ENCODE measurements around the gene GABBR1. TPM values are rescaled to one million over a fixed set of nuclear protein-coding genes. Genes with fewer than 3 reads are reported as not detected.

GABBR1 gene
- total RNA-seq, 4 donors from 2014 or later, result 11.5 to 40.4 (median 30.5) TPM

DNA sequence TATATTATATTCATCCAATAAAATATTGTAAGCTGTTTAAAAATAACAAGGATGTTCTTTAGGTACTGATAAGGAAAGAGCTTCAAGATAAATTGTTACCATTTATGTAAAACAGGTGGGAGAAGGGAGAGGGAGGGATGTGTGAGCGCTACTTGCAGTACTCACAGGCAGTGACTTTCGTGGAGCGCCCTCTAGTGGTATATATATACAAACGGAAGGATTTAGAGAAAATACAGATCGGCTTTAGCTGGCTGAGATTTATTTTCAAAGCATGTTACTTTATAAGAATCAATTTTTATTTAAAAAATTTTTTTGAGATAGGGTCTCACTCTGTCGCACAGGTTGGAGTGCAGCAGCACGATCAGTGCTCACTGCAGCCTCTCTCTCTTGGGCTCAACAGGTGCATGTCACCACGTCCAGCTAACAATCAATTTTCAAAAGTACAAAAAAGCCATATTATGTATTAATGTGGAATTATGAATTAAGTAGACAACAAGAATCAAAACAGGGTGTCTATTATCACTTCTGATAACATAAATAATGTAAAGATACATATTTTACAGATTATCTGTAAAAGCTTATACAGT lies 20.6 kb upstream of the GABBR1 start:
- in situ Hi-C loops (cut with MboI; ENCODE audit: low pct_ligation_motif_present in 1 of 4, low pct_unique_long_range_greater_than_20kb in 1 of 4, low sequenced_read_pairs in 3 of 4) (no loop called here), intact Hi-C loops (cut with DNase I; ENCODE audit: low total_unique reads) (no loop called here)
- H3K4me1 ChIP-seq, result peaks cover 0 to 14% (median 5%) of the 10 kb centered on the region in 4 donors
- peaks cover 11% of the 10 kb centered on the region for H3K27me3 ChIP-seq
- no peaks in the 10 kb centered on the region for H3K9me3 ChIP-seq
- peak; percentile 23 for DNase-seq
- no peak overlapping the region for H3K27ac ChIP-seq
- TF ChIP-seq CTCF (IDR thresholded peaks at IDR 0.05) (peak; percentile 47 to 90 (median 84)), POLR2A (IDR thresholded peaks at IDR 0.05) (no peak)
- H3K4me3 ChIP-seq, result no peak overlapping the region
- WGBS, 2 donors (ENCODE audit: low coverage in 1 of 2), result 11 to 17% methylated on average over 8 of the region's 8 CpGs
- H3K36me3 ChIP-seq, result no peaks in the 10 kb centered on the region

GRCh38 chr6:29652198-29652584 lies 19.2 kb upstream of the GABBR1 start:
- peaks cover 0 to 14% (median 5%) of the 10 kb centered on the region in 4 donors for H3K4me1 ChIP-seq
- in situ Hi-C loops (cut with MboI; ENCODE audit: low pct_ligation_motif_present in 1 of 4, low pct_unique_long_range_greater_than_20kb in 1 of 4, low sequenced_read_pairs in 3 of 4), result no loop called here
- intact Hi-C loops (cut with DNase I; ENCODE audit: low total_unique reads), result no loop called here
- no peak for TF ChIP-seq POLR2AphosphoS5 (IDR thresholded peaks at IDR 0.05)
- TF ChIP-seq EP300 (IDR thresholded peaks at IDR 0.05; ENCODE audit: low read depth), result no peak
- TF ChIP-seq POLR2A (IDR thresholded peaks at IDR 0.05), result no peak
- no peak for TF ChIP-seq CTCF (IDR thresholded peaks at IDR 0.05)
- DNase-seq, result no peak
- 60 to 88% methylated on average over 2 to 10 of the region's 10 CpGs for WGBS, 2 donors (ENCODE audit: low coverage in 1 of 2)
- no peak overlapping the region for H3K27ac ChIP-seq
- no peaks in the 10 kb centered on the region for H3K9me3 ChIP-seq
- H3K36me3 ChIP-seq, result no peaks in the 10 kb centered on the region
- H3K4me3 ChIP-seq, result no peak overlapping the region
- peaks cover 7% of the 10 kb centered on the region for H3K27me3 ChIP-seq

DNA sequence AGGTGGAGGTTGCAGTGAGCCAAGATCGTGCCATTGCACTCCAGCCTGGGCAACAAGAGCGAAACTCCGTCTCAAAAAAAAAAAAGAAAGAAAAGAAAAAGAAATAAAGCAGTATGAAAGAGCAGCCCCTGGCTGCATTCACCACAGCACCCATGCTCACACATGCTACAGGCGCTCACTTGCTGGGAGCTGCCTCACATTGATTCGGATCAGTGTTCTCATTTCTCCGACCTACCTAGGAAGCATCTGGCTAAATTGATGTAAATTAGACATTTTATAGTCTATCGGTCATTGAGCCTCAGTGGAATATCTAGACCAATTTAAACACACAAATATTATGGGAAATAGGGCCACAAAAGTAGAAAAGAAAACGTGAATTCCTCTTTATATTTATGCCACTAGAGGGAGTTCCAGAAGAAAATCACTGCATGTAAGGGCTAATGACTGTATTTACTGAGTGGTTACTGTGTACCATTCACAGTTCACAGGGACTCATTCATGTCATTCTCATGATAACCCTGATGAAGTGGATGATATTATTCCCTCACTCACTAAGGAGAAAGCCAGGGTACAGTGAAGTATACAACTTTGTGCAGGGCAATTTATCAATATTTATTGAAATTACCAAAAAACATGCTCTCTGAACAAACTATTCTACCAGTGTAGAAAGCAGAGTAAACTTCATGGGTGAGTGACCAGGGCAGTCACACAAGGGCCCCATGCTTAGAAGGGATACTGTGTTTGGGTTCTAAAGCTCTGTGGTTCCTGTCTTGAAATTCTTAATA lies 18.6 kb upstream of the GABBR1 start:
- Histone ChIP-seq H3K4me3 (no peak overlapping the region), H3K27me3 (peaks cover 7% of the 10 kb centered on the region), H3K4me1 (peaks cover 0 to 14% (median 5%) of the 10 kb centered on the region in 4 donors), H3K27ac (no peak overlapping the region), H3K9me3 (no peaks in the 10 kb centered on the region), H3K36me3 (no peaks in the 10 kb centered on the region)
- intact Hi-C loops (cut with DNase I; ENCODE audit: low total_unique reads) (no loop called here), in situ Hi-C loops (cut with MboI; ENCODE audit: low pct_ligation_motif_present in 1 of 4, low pct_unique_long_range_greater_than_20kb in 1 of 4, low sequenced_read_pairs in 3 of 4) (no loop called here)
- DNase-seq, result no peak
- WGBS, 2 donors (ENCODE audit: low coverage in 1 of 2), result 56 to 62% methylated on average over 8 of the region's 8 CpGs
- TF ChIP-seq EP300 (IDR thresholded peaks at IDR 0.05; ENCODE audit: low read depth), result no peak
- TF ChIP-seq CTCF (IDR thresholded peaks at IDR 0.05), result peak; percentile 47 to 66 (median 57)

DNA sequence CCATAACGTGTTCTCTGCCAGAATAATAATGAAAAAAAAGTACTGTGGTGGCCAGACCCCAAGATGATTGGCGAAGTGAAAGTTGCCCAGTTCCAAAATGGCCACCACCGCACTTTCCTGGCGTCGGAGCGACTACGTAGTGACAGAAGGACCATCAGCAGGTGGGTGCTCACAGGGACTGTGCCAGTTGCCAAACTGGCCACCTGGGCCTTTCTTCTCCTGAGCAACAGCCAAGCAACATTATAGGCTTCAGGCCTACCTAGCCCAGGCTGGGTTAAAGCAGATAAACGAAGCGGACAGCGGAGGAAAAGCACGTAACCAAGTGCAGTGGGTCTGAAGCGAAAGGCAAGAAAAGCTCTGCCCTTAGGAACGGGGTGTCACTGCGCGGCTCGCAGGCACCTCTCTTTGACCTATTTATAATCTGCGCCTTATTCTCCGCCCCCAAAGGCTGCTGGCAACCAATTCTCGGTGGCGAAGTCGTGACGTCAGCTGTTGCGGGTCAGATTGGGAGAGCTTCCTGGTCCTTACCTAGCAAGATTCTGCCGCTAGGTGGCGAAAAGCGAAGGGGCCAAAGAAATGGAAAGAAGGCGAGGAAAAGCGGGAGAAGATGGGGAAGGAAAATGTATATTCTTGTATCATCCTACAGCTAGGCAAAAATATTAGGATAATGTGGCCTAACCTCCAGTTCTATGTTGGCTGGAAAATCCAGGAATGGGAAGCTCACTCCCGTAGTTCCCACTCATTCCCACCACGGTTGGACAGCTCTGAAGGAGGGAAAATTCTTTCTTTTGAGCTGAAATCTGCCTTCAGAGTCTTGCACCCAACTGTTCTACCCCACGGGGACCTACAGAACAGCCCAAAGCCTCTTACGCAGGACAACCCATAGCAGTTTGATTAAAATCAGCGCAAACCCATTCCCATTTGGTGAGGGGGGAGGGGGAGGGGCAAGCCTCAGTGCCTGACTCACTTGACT lies 17.0 kb upstream of the GABBR1 start:
- H3K36me3 ChIP-seq, result no peaks in the 10 kb centered on the region
- peak; percentile 99 for DNase-seq
- no peaks in the 10 kb centered on the region for H3K9me3 ChIP-seq
- H3K27ac ChIP-seq, result peak overlapping the region; percentile 93 to 96 (median 94)
- peaks cover 0 to 14% (median 2%) of the 10 kb centered on the region in 4 donors for H3K4me1 ChIP-seq
- in situ Hi-C loops (cut with MboI; ENCODE audit: low pct_ligation_motif_present in 1 of 4, low pct_unique_long_range_greater_than_20kb in 1 of 4, low sequenced_read_pairs in 3 of 4) (no loop called here), intact Hi-C loops (cut with DNase I; ENCODE audit: low total_unique reads) (no loop called here)
- TF ChIP-seq EP300 (IDR thresholded peaks at IDR 0.05; ENCODE audit: low read depth) (no peak), POLR2AphosphoS5 (IDR thresholded peaks at IDR 0.05) (peak; percentile 90 to 97 (median 95)), POLR2A (IDR thresholded peaks at IDR 0.05) (peak; percentile 90), CTCF (IDR thresholded peaks at IDR 0.05) (peak; percentile 89 to 97 (median 95))
- H3K27me3 ChIP-seq, result peaks cover 7% of the 10 kb centered on the region
- H3K4me3 ChIP-seq, result peak overlapping the region; percentile 31 to 68 (median 52)
- WGBS, 2 donors (ENCODE audit: low coverage in 1 of 2), result 2 to 4% methylated on average over 10 to 33 of the region's 33 CpGs
